Fibroblast of skin of right biceps (primary cell): ENCODE data around the gene CLEC18B.
"Not testable (repeated sequence)": the region's sequence is repeated elsewhere in the genome, so short reads cannot be mapped to it uniquely, and the experiment has no call there.

Source experiments
- DNase-seq: peaks from one replicate; pipeline ENCODE4 v3.0.0-alpha.2; 2013

CLEC18B gene

GRCh38 chr16:74404148-74404933 lies 16.9 kb downstream of the CLEC18B start:
- not testable (repeated sequence) for DNase-seq

GRCh38 chr16:74400238-74400637 lies 21.0 kb downstream of the CLEC18B start:
- DNase-seq = not testable (repeated sequence)

GRCh38 chr16:74398212-74398895 lies 22.9 kb downstream of the CLEC18B start:
- DNase-seq = not testable (repeated sequence)

- DNase-seq = peak; percentile 9
Observed at GRCh38 chr16:74396521-74397017, 24.7 kb downstream of the CLEC18B start.

- DNase-seq = not testable (repeated sequence)
Observed at GRCh38 chr16:74394604-74395003, 26.7 kb downstream of the CLEC18B start.

- DNase-seq = not testable (repeated sequence)
Observed at GRCh38 chr16:74394131-74394530, 27.1 kb downstream of the CLEC18B start.

- DNase-seq = not testable (repeated sequence)
Observed at GRCh38 chr16:74391454-74392050, 29.7 kb downstream of the CLEC18B start.

GRCh38 chr16:74382339-74383034 lies 38.8 kb downstream of the CLEC18B start:
- not testable (repeated sequence) for DNase-seq

- DNase-seq = not testable (repeated sequence)
Observed at GRCh38 chr16:74373847-74374184, 47.5 kb downstream of the CLEC18B start.

- no peak for DNase-seq
Observed at GRCh38 chr16:74372953-74373846, 48.1 kb downstream of the CLEC18B start.

GRCh38 chr16:74372369-74372768 lies 48.9 kb downstream of the CLEC18B start:
- DNase-seq = no peak

- not testable (repeated sequence) for DNase-seq
Observed at GRCh38 chr16:74370338-74371135, 50.7 kb downstream of the CLEC18B start.

GRCh38 chr16:74368002-74368911 lies 53.0 kb downstream of the CLEC18B start:
- peak; percentile 93 for DNase-seq

- peak; percentile 23 for DNase-seq
Observed at GRCh38 chr16:74367469-74368001, 53.7 kb downstream of the CLEC18B start.

- not testable (repeated sequence) for DNase-seq
Observed at GRCh38 chr16:74361646-74362610, 59.4 kb downstream of the CLEC18B start.
